ENCODE results near the gene KRTCAP2. TPM values are rescaled to one million over a fixed set of nuclear protein-coding genes. Genes with fewer than 3 reads are reported as not detected.

The KRTCAP2 gene
- total and polyA plus RNA-seq, 4 donors: 49.8 to 224 (median 99.8) TPM

DNA sequence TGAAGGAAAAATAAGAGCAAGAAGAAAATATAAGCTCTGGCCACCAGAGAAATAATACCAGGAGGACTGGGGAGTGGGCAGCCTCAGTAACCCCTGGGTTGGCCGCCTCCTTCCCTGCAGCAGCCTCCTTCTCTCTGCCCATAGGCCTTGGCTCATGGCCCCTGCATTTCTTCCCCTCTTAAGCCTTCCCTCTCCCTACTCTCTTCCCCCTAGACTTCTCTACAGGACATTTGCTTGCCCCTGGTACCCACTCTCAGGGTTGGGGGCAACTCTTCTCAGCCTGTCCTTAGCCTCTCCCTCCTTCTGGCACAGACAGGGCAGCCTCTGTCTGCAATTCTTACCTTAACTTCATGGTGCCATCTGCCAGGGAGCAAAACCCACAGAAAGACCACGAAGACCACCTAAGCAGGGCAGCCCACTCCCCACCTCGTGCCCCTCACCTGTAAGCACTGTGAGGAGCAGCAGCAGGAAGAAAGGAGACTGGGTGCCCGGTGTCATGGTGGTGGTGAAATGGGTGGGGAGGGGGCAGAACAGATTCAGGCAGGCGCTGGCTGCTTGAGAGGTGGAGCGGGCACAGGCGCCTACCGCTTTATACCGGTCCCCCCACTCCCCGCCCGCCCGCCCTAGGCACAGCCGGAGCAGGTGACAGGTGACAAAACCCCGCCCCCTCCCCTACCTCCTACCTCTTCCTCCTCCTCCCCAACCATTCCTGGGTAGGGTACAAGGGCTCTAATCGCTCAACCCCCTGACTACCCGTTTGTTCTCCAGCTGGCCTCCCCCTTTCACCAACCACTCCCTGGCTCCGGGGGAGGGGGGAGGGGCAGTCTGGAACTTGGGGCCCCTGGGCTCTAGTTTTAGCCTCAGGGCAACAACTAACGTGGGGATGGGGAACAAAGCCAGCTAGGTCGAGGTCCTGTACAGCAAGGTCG is 19.5 kb upstream of the KRTCAP2 start:
- TF ChIP-seq YY1 (IDR thresholded peaks at IDR 0.05): no peak
- TF ChIP-seq GABPA (IDR thresholded peaks at IDR 0.05 in 1 of 2, conservative IDR thresholded peaks at IDR 0.05 in 1 of 2): no peak
- no peak for TF ChIP-seq NR2F2 (IDR thresholded peaks at IDR 0.05)
- no peak for TF ChIP-seq MAX (IDR thresholded peaks at IDR 0.05)
- TF ChIP-seq FOXA1 (IDR thresholded peaks at IDR 0.05): no peak
- TF ChIP-seq SP1 (IDR thresholded peaks at IDR 0.05): no peak
- TF ChIP-seq, protein P1, sequence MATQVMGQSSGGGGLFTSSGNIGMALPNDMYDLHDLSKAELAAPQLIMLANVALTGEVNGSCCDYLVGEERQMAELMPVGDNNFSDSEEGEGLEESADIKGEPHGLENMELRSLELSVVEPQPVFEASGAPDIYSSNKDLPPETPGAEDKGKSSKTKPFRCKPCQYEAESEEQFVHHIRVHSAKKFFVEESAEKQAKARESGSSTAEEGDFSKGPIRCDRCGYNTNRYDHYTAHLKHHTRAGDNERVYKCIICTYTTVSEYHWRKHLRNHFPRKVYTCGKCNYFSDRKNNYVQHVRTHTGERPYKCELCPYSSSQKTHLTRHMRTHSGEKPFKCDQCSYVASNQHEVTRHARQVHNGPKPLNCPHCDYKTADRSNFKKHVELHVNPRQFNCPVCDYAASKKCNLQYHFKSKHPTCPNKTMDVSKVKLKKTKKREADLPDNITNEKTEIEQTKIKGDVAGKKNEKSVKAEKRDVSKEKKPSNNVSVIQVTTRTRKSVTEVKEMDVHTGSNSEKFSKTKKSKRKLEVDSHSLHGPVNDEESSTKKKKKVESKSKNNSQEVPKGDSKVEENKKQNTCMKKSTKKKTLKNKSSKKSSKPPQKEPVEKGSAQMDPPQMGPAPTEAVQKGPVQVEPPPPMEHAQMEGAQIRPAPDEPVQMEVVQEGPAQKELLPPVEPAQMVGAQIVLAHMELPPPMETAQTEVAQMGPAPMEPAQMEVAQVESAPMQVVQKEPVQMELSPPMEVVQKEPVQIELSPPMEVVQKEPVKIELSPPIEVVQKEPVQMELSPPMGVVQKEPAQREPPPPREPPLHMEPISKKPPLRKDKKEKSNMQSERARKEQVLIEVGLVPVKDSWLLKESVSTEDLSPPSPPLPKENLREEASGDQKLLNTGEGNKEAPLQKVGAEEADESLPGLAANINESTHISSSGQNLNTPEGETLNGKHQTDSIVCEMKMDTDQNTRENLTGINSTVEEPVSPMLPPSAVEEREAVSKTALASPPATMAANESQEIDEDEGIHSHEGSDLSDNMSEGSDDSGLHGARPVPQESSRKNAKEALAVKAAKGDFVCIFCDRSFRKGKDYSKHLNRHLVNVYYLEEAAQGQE (IDR thresholded peaks at IDR 0.05): no peak
- TF ChIP-seq CTCF (IDR thresholded peaks at IDR 0.05; ENCODE audit: low read depth, low read length, missing input control): no peak
- TF ChIP-seq RAD21 (IDR thresholded peaks at IDR 0.05): no peak
- TF ChIP-seq ATF3 (IDR thresholded peaks at IDR 0.05): no peak
- TF ChIP-seq, protein P2, sequence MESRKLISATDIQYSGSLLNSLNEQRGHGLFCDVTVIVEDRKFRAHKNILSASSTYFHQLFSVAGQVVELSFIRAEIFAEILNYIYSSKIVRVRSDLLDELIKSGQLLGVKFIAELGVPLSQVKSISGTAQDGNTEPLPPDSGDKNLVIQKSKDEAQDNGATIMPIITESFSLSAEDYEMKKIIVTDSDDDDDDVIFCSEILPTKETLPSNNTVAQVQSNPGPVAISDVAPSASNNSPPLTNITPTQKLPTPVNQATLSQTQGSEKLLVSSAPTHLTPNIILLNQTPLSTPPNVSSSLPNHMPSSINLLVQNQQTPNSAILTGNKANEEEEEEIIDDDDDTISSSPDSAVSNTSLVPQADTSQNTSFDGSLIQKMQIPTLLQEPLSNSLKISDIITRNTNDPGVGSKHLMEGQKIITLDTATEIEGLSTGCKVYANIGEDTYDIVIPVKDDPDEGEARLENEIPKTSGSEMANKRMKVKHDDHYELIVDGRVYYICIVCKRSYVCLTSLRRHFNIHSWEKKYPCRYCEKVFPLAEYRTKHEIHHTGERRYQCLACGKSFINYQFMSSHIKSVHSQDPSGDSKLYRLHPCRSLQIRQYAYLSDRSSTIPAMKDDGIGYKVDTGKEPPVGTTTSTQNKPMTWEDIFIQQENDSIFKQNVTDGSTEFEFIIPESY (IDR thresholded peaks at IDR 0.05): no peak
- no peak for TF ChIP-seq HNF4A (conservative IDR thresholded peaks at IDR 0.05)
- no peak for TF ChIP-seq FOXA2 (IDR thresholded peaks at IDR 0.05)
- TF ChIP-seq JUND (IDR thresholded peaks at IDR 0.05): no peak
- no peak for TF ChIP-seq EGR1 (IDR thresholded peaks at IDR 0.05; ENCODE audit: low read depth in 2 of 2)
- no peak for TF ChIP-seq RXRA (IDR thresholded peaks at IDR 0.05)
- Histone ChIP-seq H3K27ac (ENCODE audit: low read depth in 1 of 2, low read length in 2 of 2) (no peak overlapping the region), H3K36me3 (ENCODE audit: control insufficient read depth in 4 of 4, insufficient read depth in 3 of 4, low read depth in 1 of 4, low read length in 3 of 4) (peaks cover 0 to 5% (median 0%) of the 10 kb centered on the region in 4 donors), H3K9me3 (ENCODE audit: control insufficient read depth in 4 of 4, low read length in 3 of 4) (no peaks in the 10 kb centered on the region), H3K27me3 (ENCODE audit: control insufficient read depth in 4 of 4, insufficient read depth in 4 of 4, low read length in 3 of 4) (peaks cover 0 to 4% (median 0%) of the 10 kb centered on the region in 4 donors), H3K4me3 (ENCODE audit: low read depth in 1 of 3, low read length in 3 of 3) (peak overlapping the region in 2 of 3 donors; percentile 32 to 54), H3K4me1 (ENCODE audit: control insufficient read depth in 4 of 4, insufficient read depth in 4 of 4, low read length in 3 of 4) (peaks cover 11 to 22% (median 14%) of the 10 kb centered on the region in 4 donors), H3K9ac (ENCODE audit: low read depth in 1 of 2, low read length in 2 of 2) (no peak overlapping the region)
- no peak for DNase-seq (ENCODE audit: low spot score)
- WGBS: 37% methylated on average over 20 of the region's 20 CpGs
